NCI-H1105 (cell line): Measurements from ENCODE around the gene KRT38.
"Not testable (repeated sequence)": the region's sequence is repeated elsewhere in the genome, so short reads cannot be mapped to it uniquely, and the experiment has no call there.

ENCODE experiments used
- DNase-seq: peaks from one replicate; lab custom pipeline; 2025; lab: John Stamatoyannopoulos, UW

Gene KRT38

GRCh38 chr17:41462705-41463104 is 21.9 kb upstream of the KRT38 start:
- no peak for DNase-seq

GRCh38 chr17:41457676-41458075 is 16.9 kb upstream of the KRT38 start:
- DNase-seq, result no peak

GRCh38 chr17:41456204-41456603 is 15.4 kb upstream of the KRT38 start:
- DNase-seq, result no peak

GRCh38 chr17:41455236-41455635 is 14.5 kb upstream of the KRT38 start:
- no peak for DNase-seq

GRCh38 chr17:41453066-41453465 is 12.3 kb upstream of the KRT38 start:
- DNase-seq, result no peak

- no peak for DNase-seq
Observed at GRCh38 chr17:41452281-41452680, 11.5 kb upstream of the KRT38 start.

GRCh38 chr17:41451154-41451728 is 10.5 kb upstream of the KRT38 start:
- DNase-seq, result no peak

GRCh38 chr17:41449008-41449407 is 8.2 kb upstream of the KRT38 start:
- no peak for DNase-seq

GRCh38 chr17:41448506-41448905 is 7.7 kb upstream of the KRT38 start:
- no peak for DNase-seq

- no peak for DNase-seq
Observed at GRCh38 chr17:41446806-41447205, 6.0 kb upstream of the KRT38 start.

- DNase-seq, result no peak
Observed at GRCh38 chr17:41444640-41445039, 3.9 kb upstream of the KRT38 start.

- DNase-seq, result no peak
Observed at GRCh38 chr17:41444186-41444585, 3.4 kb upstream of the KRT38 start.

- no peak for DNase-seq
Observed at GRCh38 chr17:41442739-41443138, 2.0 kb upstream of the KRT38 start.

- DNase-seq, result no peak
Observed at GRCh38 chr17:41439375-41439774, 1.4 kb downstream of the KRT38 start.

GRCh38 chr17:41437769-41438168 is 3.0 kb downstream of the KRT38 start:
- DNase-seq, result no peak

GRCh38 chr17:41437254-41437653 is 3.5 kb downstream of the KRT38 start:
- no peak for DNase-seq

- no peak for DNase-seq
Observed at GRCh38 chr17:41434415-41434814, 6.4 kb downstream of the KRT38 start.

GRCh38 chr17:41434005-41434404 is 6.8 kb downstream of the KRT38 start:
- DNase-seq, result no peak

GRCh38 chr17:41433586-41433985 is 7.2 kb downstream of the KRT38 start:
- no peak for DNase-seq

GRCh38 chr17:41430376-41430775 is 10.4 kb downstream of the KRT38 start:
- not testable (repeated sequence) for DNase-seq

GRCh38 chr17:41429667-41430066 is 11.1 kb downstream of the KRT38 start:
- DNase-seq, result no peak

GRCh38 chr17:41428591-41429291 is 12.0 kb downstream of the KRT38 start:
- DNase-seq, result no peak

GRCh38 chr17:41424111-41424635 is 16.6 kb downstream of the KRT38 start, which contains the start of gene KRT37:
Gene KRT37, minus strand, starts transcription at chr17:41424585. Its CDS starts 62 bp downstream, at chr17:41424523.
- DNase-seq, result no peak

- not testable (repeated sequence) for DNase-seq
Observed at GRCh38 chr17:41422586-41422985, 18.2 kb downstream of the KRT38 start.
